ENCODE results near the gene GALNT14.

GALNT14 gene

GRCh38 chr2:30968660-30969397 lies 169.4 kb downstream of the GALNT14 start:
- H3K36me3 ChIP-seq (ENCODE audit: insufficient read depth) = no peaks in the 10 kb centered on the region
- no peaks in the 10 kb centered on the region for H3K27me3 ChIP-seq (ENCODE audit: insufficient read depth, low read depth)
- no peaks in the 10 kb centered on the region for H4K20me1 ChIP-seq (ENCODE audit: insufficient read depth)
- H3K79me2 ChIP-seq (ENCODE audit: insufficient read depth, low read depth) = no peaks in the 10 kb centered on the region
- H3K4me1 ChIP-seq (ENCODE audit: low read depth, poor library complexity, severe bottlenecking) = no peaks in the 10 kb centered on the region
- H3K4me2 ChIP-seq = no peak overlapping the region
- no peak for TF ChIP-seq CTCF (conservative IDR thresholded peaks at IDR 0.05; ENCODE audit: low read depth, low read length)
- H3K9ac ChIP-seq = no peak overlapping the region
- no peak overlapping the region for H3K4me3 ChIP-seq (IDR thresholded peaks at IDR 0.05; ENCODE audit: insufficient read depth, low read depth, low read length)
- no peak overlapping the region for H3K27ac ChIP-seq
- H2AFZ ChIP-seq (ENCODE audit: low read depth) = no peak overlapping the region

GRCh38 chr2:30966786-30967185 lies 171.5 kb downstream of the GALNT14 start:
- Histone ChIP-seq H2AFZ (ENCODE audit: low read depth) (no peak overlapping the region), H3K27me3 (ENCODE audit: insufficient read depth, low read depth) (no peaks in the 10 kb centered on the region), H3K4me1 (ENCODE audit: low read depth, poor library complexity, severe bottlenecking) (no peaks in the 10 kb centered on the region), H4K20me1 (ENCODE audit: insufficient read depth) (no peaks in the 10 kb centered on the region), H3K9ac (no peak overlapping the region), H3K36me3 (ENCODE audit: insufficient read depth) (no peaks in the 10 kb centered on the region), H3K4me3 (IDR thresholded peaks at IDR 0.05; ENCODE audit: insufficient read depth, low read depth, low read length) (no peak overlapping the region), H3K27ac (no peak overlapping the region), H3K79me2 (ENCODE audit: insufficient read depth, low read depth) (no peaks in the 10 kb centered on the region), H3K4me2 (no peak overlapping the region)
- no peak for TF ChIP-seq CTCF (conservative IDR thresholded peaks at IDR 0.05; ENCODE audit: low read depth, low read length)

- Histone ChIP-seq H4K20me1 (ENCODE audit: insufficient read depth) (no peaks in the 10 kb centered on the region), H3K27ac (no peak overlapping the region), H3K4me2 (no peak overlapping the region)
Observed at GRCh38 chr2:30965022-30965531, 173.2 kb downstream of the GALNT14 start.

GRCh38 chr2:30964334-30965005 lies 173.8 kb downstream of the GALNT14 start:
- Histone ChIP-seq H3K4me1 (ENCODE audit: low read depth, poor library complexity, severe bottlenecking) (no peaks in the 10 kb centered on the region), H3K36me3 (ENCODE audit: insufficient read depth) (no peaks in the 10 kb centered on the region), H3K4me2 (no peak overlapping the region), H3K27ac (no peak overlapping the region), H3K4me3 (IDR thresholded peaks at IDR 0.05; ENCODE audit: insufficient read depth, low read depth, low read length) (no peak overlapping the region), H3K79me2 (ENCODE audit: insufficient read depth, low read depth) (no peaks in the 10 kb centered on the region), H3K27me3 (ENCODE audit: insufficient read depth, low read depth) (no peaks in the 10 kb centered on the region), H2AFZ (ENCODE audit: low read depth) (no peak overlapping the region), H3K9ac (no peak overlapping the region), H4K20me1 (ENCODE audit: insufficient read depth) (no peaks in the 10 kb centered on the region)
- TF ChIP-seq CTCF (conservative IDR thresholded peaks at IDR 0.05; ENCODE audit: low read depth, low read length) = no peak

More at GRCh38 chr2:30965022-30965531, 173.2 kb downstream of the GALNT14 start:
- H3K27me3 ChIP-seq (ENCODE audit: insufficient read depth, low read depth) = no peaks in the 10 kb centered on the region
- H3K9ac ChIP-seq = no peak overlapping the region
- H3K79me2 ChIP-seq (ENCODE audit: insufficient read depth, low read depth) = no peaks in the 10 kb centered on the region
- no peak for TF ChIP-seq CTCF (conservative IDR thresholded peaks at IDR 0.05; ENCODE audit: low read depth, low read length)
- no peak overlapping the region for H2AFZ ChIP-seq (ENCODE audit: low read depth)
- H3K4me3 ChIP-seq (IDR thresholded peaks at IDR 0.05; ENCODE audit: insufficient read depth, low read depth, low read length) = no peak overlapping the region
- H3K4me1 ChIP-seq (ENCODE audit: low read depth, poor library complexity, severe bottlenecking) = no peaks in the 10 kb centered on the region
- H3K36me3 ChIP-seq (ENCODE audit: insufficient read depth) = no peaks in the 10 kb centered on the region

All from KMS-11 (cell line).